ENCODE measurements around the gene CDCP1.
A peak's percentile ranks its signal among the peaks of the same experiment; 100 is the strongest.

The CDCP1 gene

DNA sequence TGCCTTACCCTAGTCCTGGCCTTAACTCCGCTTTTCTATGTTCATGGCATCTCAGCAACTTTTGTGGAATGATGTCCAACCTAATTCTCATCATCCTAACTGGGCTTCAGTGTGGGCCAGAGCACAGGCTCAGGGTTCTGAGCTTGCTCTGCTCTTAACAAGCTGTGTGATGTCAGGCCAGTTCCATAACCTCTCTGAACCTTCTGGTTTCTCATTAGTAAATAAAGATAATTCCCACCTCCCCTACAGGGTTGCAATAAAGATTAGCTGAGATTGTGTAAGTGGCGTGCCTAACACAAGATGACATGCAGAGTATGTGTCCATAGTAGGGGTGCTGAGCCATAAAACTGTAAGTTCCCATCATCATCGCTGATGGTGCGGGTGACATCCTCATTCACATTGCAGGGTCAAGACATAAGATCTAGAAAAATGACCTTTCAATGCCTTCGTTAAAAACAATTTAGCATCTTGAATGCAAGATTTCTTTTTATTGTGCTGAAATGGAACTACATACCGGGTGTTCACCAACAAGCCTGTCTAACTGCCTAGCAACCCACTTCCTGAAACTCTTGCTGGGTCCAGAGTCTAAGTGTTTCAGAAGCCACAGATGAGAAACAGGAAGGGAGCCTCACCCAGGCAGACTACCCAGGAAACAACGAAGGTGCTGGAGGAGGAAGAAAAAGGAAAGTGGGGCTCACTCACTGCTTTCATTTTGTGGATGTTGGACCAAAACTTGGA lies 36.2 kb downstream of the CDCP1 start:
- no peak for DNase-seq (ENCODE audit: low read depth)
- TF ChIP-seq, protein P1, sequence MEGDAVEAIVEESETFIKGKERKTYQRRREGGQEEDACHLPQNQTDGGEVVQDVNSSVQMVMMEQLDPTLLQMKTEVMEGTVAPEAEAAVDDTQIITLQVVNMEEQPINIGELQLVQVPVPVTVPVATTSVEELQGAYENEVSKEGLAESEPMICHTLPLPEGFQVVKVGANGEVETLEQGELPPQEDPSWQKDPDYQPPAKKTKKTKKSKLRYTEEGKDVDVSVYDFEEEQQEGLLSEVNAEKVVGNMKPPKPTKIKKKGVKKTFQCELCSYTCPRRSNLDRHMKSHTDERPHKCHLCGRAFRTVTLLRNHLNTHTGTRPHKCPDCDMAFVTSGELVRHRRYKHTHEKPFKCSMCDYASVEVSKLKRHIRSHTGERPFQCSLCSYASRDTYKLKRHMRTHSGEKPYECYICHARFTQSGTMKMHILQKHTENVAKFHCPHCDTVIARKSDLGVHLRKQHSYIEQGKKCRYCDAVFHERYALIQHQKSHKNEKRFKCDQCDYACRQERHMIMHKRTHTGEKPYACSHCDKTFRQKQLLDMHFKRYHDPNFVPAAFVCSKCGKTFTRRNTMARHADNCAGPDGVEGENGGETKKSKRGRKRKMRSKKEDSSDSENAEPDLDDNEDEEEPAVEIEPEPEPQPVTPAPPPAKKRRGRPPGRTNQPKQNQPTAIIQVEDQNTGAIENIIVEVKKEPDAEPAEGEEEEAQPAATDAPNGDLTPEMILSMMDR (IDR thresholded peaks at IDR 0.05; ENCODE audit: control insufficient read depth, insufficient read depth, low read depth, low read length, missing control alignments) = no peak
- H3K4me3 ChIP-seq (ENCODE audit: control insufficient read depth, low read depth, low read length) = no peak overlapping the region

DNA sequence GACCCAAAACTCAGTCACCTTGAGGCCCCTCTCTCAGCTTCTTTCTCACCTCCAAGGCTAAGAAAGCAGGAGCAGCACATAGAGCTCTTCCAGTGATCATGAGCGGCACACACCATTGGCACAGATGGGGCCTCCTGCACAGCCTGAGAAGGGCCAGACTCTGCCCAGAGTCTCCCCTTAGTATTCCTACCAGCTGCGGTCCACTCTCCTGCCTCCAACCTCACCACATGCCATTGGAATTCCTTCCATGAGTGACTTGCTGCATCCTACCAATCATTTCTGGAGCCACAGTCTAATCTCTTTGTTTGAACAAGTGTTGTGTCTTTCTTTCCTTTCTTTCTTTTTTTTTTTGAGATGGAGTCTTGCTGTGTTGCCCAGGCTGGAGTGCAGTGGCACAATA lies 39.3 kb downstream of the CDCP1 start:
- H3K4me3 ChIP-seq (ENCODE audit: control insufficient read depth, low read depth, low read length) = no peak overlapping the region

DNA sequence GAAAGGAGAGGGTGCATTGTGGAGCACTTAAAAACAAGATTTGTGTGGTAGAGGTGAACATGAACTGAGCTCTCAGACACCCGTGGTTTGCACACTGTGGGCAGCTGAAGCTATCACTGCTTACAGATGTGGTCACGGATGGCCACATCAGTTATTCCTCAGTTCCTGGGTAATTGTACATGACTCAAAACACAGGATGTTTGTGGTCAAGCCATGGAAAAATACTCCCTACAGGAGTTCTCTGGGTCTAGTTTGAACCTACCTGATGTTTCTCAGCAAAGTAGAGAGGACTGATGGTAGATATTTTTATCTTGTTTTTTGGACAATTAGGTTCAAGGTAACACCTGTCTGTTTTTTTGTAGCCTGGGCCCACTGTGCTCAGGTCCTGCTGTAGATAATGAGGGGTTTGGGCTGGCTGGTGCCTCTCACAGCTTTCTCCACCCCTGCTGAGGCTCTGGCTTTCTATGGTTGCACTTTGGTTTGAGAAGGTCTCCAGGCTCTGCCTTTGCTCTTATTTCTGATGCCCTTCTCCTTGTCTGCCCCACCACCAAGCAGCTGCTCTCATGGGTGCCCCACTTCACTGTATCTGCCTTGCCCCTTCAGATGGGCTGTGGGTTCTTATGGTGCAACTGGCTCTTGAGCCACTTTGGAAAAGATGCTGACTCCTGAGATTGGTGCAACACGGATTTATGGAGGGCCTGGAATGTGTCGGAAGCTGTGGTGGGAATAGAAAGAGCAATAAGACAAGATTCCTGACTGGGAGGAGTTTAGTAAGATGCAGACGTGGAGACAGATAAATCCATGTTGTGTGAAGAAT lies 40.1 kb downstream of the CDCP1 start:
- TF ChIP-seq, protein P1 (IDR thresholded peaks at IDR 0.05; ENCODE audit: control insufficient read depth, insufficient read depth, low read depth, low read length, missing control alignments) = no peak
- H3K4me3 ChIP-seq (ENCODE audit: control insufficient read depth, low read depth, low read length) = no peak overlapping the region
- peak; percentile 82 for DNase-seq (ENCODE audit: low read depth)

More for the DNA sequence above, 39.3 kb downstream of the CDCP1 start:
- TF ChIP-seq, protein P1 (IDR thresholded peaks at IDR 0.05; ENCODE audit: control insufficient read depth, insufficient read depth, low read depth, low read length, missing control alignments) = no peak
- no peak for DNase-seq (ENCODE audit: low read depth)

DNA sequence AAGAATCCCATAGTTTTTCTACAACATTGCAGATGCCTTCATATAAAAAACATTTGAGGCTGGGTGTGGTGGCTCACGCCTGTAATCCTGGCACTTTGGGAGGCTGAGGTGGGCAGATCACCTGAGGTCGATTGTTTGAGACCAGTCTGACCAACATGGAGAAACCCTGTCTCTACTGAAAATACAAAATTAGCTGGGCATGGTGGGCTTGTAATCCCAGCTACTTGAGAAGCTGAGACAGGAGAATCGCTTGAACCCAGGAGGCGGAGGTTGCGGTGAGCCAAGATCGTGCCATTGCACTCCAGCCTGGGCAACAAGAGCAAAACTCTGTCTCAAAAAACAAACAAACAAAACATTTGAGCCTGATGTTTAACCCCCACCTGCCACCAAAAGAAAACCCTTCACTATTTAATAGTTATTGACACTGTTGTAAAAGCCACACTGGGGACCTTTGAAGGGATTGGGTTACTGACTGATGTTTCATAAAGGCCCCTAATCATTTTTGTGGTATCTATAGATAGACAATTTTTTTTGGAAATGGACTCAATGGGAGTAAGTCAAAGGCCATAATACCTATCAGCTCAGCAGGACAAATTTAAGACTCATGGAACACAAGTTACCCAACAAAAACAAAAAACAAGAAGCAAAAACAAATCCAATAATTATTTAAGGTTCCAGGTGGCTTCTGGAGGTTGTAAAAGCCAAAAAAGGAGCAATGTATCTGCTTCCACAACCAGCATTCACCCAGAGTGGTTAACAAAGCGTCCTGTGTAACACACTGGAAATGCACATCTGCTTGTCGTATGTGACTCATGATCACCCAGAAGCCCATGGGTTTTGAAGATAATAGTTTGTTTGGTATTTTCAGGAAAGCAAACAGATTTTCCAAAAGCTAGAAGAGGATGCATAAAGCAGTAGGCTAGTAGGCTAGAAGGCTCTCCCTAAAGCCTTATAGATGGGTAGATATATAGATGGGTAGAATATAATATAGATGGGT lies 41.2 kb downstream of the CDCP1 start:
- no peak overlapping the region for H3K4me3 ChIP-seq (ENCODE audit: control insufficient read depth, low read depth, low read length)
- TF ChIP-seq, protein P1 (IDR thresholded peaks at IDR 0.05; ENCODE audit: control insufficient read depth, insufficient read depth, low read depth, low read length, missing control alignments) = no peak
- DNase-seq (ENCODE audit: low read depth) = no peak

DNA sequence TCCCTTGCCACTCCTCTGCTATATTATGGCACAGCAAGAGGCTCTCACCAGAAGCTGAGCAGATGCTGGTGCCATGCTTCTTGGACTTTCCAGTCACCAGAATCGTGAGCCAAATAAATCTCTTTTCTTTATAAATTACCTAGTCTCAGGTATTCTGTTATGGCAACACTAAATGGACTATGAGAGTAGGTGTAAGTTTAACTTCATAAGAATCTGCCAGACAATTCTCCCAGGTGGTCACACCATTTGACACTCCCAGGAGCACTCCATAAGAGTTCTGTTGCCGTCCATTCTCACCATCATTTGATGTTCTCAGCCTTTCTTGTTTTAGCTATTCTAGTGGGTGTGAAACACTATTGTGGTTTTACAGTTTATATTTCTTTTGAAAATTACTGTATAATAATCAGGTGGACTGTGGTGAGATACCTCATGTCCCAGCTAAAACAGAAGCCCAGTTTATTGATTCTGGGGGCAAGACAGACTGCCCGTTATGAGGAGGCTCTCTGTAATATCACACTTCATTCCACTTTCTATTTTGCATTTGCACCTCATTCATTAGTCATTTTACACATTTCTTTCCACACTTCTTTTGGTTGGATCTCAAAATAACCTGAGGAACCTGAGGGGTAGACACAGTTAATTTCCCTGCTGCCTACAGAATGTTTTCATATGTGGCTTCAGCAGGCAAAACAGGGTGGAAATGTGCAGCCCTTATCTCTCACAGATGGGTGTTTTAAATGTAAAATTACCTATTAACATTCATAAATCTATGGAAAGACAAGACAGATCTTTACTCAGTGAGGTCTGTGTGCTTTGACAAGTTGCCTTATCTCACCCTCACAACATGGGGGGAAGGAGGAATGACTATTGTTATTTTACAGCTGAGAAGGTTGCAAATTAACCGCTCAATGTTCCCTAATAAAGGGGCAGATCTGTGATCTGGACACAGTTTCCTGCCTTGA lies 42.1 kb downstream of the CDCP1 start:
- TF ChIP-seq, protein P1 (IDR thresholded peaks at IDR 0.05; ENCODE audit: control insufficient read depth, insufficient read depth, low read depth, low read length, missing control alignments) = no peak
- H3K4me3 ChIP-seq (ENCODE audit: control insufficient read depth, low read depth, low read length) = no peak overlapping the region
- no peak for DNase-seq (ENCODE audit: low read depth)
